ENCODE results near the gene TAS1R3.

TAS1R3 gene

DNA sequence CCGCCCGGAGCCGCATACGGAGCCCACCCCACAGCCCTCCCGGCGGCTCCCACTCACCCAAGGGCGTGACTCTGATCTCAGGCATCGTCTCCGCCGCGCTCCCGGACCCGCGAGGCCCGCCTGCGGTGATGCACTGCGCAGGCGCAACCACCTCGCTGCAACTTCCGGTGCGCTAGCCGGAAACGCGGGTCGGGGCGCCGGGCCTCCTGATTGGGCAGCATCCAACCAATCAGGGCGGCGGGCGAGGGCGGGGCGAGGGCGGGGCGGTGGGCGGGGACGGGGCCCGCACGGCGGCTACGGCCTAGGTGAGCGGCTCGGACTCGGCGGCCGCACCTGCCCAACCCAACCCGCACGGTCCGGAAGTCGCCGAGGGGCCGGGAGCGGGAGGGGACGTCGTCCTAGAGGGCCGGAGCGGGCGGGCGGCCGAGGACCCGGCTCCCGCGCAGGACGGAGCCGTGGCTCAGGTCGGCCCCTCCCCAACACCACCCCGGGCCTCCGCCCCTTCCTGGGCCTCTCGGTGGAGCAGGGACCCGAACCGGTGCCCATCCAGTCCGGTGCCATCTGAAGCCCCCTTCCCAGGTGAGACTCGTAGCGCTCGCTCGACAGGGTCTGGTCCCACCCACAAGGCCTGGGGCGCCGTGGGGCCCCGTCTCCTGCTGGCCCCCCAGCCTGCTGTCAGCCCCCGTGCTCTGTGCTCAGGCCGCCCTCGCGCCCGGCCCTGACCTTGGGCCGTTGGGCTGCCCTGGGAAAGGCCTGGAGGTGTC is 6.4 kb upstream of the TAS1R3 start, which contains the start of the genes CPTP and INTS11:
TSS of gene CPTP (plus strand) at position 279 of the 764 bp plus-strand sequence. CDS start 2,109 bp downstream, outside the sequence.
TSS of gene INTS11 (minus strand) at position 137 of the 764 bp plus-strand sequence. CDS start at position 85, 52 bp downstream.
- DNase-seq, result peak; percentile 92

DNA sequence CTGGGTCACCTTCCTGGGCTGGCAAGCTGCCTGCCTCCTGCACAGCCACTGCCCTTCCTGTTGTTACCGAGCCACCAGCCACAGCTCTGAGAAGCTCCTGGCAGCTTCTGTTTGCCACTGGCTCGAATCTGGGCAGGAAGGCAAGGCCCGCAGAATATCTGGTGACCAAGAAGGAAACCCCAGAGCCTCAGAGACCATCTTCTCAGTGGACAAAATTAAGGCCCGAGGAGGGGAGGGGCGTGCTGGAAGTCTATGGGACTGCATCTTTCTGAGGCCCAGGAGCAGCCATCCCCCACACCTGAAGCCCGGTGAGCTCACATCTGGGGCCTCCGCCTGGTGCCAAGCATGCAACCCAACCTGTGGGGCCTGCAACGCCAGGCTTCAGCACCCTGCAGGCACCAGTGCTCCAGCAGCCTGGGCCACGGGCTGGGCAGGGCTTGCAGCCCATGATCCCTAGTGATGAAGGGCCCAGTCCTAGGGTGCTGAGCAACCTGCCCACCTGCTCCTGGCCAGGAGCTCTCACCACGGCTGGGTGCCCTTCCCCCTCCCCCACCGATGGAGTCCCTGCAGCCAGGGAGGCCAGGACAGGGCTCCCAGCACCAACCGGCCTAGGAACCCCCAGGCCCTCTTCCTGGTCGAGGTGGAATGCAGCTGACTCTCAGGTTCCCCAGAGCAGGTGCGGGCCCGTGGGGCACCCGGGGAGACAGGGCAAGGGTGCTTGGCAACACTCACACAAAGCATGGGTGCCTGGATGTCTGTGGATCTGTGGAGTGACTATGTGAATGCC is 5.6 kb upstream of the TAS1R3 start:
- no peak for DNase-seq

DNA sequence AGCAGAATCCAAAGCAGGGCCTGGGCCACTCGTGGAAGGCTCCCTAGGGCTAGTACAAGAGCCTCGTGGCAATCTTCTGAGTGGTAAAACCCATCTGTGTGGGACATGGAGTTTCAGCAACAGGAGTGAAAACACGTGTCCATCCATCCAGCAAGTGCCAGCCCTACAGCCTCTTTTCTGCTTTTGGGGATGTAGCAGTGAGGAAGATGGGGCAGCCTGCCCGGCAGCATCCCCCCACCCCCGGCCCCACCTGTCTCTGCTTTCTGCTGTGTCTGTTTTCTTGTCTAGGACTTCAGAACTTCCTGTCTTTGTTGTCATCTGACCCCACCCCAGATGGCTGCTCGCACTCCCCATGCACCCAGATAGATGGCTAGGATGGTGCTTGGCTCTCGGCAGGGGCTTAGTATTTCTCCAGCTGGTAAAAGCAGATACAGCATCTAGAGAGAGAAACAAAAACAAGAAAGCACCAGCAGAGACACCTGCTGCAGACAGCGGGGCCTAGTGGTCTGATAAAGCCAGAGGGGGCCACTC is 4.9 kb upstream of the TAS1R3 start:
- no peak for DNase-seq

DNA sequence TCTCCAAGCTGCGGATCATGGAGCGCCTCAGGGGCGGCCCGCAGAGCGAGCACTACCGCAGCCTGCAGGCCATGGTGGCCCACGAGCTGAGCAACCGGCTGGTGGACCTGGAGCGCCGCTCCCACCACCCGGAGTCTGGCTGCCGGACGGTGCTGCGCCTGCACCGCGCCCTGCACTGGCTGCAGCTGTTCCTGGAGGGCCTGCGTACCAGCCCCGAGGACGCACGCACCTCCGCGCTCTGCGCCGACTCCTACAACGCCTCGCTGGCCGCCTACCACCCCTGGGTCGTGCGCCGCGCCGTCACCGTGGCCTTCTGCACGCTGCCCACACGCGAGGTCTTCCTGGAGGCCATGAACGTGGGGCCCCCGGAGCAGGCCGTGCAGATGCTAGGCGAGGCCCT is 3.8 kb upstream of the TAS1R3 start:
- DNase-seq, result no peak

DNA sequence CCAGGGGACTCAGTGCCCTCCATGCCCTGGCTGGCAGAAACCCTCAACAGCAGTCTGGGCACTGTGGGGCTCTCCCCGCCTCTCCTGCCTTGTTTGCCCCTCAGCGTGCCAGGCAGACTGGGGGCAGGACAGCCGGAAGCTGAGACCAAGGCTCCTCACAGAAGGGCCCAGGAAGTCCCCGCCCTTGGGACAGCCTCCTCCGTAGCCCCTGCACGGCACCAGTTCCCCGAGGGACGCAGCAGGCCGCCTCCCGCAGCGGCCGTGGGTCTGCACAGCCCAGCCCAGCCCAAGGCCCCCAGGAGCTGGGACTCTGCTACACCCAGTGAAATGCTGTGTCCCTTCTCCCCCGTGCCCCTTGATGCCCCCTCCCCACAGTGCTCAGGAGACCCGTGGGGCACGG is 2.8 kb upstream of the TAS1R3 start:
- no peak for DNase-seq

DNA sequence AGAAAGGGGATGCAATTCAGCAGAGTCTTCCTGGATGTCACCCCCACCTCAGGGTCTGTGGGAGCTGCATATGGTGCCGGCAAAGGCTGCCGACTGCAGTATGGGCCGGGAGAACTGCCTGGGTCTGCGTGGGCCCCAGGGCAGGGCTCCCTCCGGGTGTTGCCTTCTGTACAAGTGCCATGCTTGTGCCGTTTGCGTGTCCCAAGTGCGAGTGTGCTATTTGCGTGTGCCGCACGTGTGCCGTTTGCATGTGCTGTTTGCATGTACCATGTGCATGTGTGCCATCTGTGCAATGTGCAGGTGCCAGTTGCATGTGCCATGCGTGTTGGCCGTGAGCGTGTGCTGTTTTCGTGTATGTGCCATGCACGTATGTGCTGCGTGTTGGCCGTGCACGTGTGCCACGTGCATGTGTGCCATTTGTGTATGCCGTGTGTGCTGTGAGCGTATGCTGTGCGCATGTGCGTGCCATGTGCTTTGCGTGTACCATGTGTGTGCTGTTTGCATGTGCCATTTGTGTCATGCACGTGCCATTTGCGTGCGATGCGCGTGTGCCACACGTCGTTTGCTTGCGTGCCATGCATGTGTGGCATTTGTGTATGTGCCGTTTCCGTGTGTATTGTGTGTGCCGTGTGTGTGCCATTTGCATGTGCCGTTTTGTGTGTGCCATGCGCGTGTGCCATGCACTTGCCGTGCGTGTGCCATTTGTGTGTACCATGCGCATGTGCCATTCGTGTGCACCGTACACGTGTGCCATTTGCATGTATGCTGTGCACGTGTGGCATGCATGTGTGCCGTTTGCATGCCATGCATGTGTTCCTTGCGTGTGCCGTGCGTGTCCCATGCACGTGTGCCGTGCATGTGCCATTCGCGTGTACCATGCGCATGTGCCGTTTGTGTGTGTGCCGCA is 1.5 kb upstream of the TAS1R3 start:
- no peak for DNase-seq

DNA sequence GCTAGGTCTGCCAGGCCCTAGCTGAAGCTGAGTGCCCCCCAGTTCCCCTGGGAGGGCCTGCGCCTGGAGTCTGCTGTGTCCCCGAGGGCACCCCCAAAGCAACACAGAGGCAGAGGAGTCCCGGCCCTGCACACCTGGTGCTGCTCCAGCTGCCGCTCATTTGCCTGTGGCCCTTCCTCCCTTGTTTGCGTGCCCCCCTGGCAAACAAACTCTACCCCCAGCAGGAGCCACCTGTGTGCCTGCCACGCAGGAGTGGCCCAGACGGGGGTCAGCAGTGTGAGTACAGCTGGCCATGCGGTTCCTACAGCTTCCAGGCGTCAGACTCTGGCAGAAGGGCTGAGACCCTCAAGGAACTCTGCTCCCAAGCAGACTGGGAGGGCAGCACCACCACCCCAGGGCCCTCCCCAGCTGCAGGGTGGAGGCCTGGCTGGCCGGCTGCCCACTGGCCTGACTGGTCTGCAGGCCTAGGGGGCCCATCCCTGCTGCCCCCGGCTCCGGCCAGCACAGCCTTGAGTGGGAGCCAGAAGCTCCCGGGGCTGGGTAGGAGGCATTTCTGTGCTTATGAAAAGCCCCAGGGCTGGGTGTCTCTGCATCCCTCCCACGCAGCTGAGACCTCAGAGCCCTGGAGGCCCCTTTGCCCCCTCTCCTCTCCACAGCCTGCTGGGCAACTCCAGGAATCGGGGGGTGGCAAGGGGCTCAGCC is 563 bp upstream of the TAS1R3 start:
- no peak for DNase-seq

DNA sequence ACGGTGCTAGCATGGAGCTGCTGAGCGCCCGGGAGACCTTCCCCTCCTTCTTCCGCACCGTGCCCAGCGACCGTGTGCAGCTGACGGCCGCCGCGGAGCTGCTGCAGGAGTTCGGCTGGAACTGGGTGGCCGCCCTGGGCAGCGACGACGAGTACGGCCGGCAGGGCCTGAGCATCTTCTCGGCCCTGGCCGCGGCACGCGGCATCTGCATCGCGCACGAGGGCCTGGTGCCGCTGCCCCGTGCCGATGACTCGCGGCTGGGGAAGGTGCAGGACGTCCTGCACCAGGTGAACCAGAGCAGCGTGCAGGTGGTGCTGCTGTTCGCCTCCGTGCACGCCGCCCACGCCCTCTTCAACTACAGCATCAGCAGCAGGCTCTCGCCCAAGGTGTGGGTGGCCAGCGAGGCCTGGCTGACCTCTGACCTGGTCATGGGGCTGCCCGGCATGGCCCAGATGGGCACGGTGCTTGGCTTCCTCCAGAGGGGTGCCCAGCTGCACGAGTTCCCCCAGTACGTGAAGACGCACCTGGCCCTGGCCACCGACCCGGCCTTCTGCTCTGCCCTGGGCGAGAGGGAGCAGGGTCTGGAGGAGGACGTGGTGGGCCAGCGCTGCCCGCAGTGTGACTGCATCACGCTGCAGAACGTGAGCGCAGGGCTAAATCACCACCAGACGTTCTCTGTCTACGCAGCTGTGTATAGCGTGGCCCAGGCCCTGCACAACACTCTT is 1.1 kb downstream of the TAS1R3 start:
- DNase-seq, result no peak

DNA sequence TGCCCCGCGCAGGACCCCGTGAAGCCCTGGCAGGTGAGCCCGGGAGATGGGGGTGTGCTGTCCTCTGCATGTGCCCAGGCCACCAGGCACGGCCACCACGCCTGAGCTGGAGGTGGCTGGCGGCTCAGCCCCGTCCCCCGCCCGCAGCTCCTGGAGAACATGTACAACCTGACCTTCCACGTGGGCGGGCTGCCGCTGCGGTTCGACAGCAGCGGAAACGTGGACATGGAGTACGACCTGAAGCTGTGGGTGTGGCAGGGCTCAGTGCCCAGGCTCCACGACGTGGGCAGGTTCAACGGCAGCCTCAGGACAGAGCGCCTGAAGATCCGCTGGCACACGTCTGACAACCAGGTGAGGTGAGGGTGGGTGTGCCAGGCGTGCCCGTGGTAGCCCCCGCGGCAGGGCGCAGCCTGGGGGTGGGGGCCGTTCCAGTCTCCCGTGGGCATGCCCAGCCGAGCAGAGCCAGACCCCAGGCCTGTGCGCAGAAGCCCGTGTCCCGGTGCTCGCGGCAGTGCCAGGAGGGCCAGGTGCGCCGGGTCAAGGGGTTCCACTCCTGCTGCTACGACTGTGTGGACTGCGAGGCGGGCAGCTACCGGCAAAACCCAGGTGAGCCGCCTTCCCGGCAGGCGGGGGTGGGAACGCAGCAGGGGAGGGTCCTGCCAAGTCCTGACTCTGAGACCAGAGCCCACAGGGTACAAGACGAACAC is 1.8 kb downstream of the TAS1R3 start:
- DNase-seq, result no peak

DNA sequence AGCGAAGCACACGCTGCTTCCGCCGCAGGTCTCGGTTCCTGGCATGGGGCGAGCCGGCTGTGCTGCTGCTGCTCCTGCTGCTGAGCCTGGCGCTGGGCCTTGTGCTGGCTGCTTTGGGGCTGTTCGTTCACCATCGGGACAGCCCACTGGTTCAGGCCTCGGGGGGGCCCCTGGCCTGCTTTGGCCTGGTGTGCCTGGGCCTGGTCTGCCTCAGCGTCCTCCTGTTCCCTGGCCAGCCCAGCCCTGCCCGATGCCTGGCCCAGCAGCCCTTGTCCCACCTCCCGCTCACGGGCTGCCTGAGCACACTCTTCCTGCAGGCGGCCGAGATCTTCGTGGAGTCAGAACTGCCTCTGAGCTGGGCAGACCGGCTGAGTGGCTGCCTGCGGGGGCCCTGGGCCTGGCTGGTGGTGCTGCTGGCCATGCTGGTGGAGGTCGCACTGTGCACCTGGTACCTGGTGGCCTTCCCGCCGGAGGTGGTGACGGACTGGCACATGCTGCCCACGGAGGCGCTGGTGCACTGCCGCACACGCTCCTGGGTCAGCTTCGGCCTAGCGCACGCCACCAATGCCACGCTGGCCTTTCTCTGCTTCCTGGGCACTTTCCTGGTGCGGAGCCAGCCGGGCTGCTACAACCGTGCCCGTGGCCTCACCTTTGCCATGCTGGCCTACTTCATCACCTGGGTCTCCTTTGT is 2.6 kb downstream of the TAS1R3 start:
- no peak for DNase-seq

DNA sequence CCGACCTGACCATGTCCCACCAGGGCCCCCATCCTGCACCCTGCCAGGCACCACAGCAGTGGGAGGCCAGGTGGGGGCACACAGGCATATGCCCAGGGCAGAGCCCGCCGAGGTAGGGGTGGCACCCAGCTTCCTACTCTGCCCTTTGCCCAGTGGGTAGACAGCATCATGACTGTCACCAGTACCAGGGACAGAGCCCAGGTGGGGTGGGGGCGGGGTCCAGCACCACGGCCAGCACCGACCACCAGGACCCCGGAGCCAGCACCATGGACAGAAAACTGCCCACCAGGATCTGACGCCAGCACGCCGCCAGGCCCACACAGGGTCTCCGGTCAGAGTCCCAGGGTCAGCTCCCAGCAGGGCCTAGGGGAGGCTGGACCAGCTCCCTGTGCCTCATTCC is 3.8 kb downstream of the TAS1R3 start:
- no peak for DNase-seq

DNA sequence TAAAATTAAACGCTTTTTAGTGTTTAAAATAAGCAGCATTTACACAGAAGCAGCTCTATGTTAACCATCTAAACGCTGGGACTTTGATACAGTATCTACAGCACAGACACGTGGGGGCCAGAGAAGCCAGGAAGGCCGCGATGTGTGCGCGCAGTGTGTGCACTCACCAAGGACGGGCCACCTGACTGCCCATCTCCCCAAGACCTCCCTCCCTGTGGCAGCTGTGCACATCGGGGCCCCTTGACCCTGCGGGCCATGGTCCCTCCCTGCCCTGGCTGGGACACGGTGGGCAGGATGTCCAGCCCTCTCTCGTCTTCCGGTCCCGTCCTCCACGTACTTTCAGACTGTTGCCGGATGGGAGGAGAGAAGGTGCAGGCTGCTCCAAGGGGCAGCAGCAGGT is 4.2 kb downstream of the TAS1R3 start:
- DNase-seq, result no peak

DNA sequence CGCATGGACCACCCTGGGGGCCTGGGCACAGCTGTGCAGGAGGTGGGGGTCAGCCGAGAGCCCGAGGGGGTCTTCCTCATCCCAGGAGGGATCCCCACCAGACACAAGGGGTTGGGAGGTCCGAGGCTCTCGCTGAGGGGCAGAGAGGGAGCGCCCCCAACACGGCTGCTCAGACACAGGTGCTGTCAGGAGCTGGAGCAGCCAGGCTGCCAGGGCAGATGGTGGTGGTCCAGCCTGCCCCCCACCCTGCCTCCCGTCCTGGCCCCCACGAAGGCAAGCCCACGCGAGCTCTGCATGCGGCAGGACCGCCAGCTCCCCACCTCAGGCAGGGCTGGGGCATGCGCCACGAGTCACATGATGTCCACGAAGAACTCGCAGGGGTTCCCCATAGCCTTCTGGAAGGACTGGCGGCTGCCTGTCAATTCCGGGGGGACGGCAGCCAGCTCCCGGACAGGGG is 4.7 kb downstream of the TAS1R3 start:
- no peak for DNase-seq

DNA sequence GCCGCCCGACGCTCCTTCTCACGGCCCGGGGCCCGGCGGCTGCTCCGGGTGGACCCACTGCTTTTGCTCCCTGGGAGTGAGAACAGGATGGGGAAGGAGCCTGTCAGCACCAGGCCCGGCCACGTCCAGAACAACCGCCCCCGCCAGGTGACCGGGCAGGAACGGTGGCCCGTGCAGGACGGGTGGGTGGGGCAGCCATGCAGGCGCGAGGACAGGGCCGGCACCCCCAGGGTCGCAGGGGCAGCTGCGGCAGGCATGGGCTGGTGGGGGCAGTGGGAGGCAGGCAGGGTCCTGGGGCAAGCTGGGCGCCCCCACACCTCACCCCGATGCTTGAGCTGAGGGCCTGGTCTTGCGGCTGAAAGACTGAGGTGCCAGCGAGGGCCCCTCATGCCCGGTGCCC is 5.4 kb downstream of the TAS1R3 start:
- DNase-seq, result no peak

DNA sequence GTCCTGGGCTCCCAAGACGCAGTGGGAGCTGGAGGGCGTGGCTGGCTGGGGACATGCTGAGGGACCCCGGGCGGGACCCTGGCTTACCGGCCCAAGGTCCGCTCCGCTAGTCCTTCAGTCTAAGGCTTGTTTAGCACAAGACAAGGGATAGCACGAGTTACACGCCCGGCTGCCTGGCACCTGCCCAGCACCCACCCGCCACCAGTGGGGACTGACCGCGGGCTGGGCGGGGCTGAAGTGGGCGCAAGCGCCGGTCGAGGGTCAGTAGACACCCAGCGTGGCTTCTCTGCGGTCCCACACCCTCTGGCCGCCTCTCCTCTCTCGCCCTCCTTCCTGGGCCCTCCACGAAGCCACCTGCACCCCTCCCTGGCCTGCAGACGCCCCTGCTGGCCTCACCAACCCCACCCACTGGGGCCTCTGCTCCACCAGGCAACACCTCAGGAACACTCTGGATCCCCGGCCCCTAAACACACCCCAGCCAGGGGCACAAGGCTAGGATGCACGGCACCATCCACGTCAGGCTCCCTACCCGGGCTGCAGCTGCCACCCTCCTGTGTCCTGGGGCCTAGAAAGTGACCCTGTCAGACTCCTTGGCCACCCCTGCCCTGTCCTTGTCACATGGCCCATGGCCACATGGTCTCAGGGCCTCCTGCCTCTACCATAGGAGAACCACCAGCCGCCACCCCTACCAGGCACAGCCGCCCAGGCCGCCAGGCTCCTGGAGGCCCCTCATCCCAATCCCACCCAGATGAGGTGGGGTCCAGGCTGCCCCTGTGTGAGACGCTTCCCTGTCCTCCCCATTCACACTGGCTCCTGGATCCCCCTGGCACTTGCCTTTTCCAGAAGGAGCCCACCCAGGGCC is 6.1 kb downstream of the TAS1R3 start:
- DNase-seq, result no peak

DNA sequence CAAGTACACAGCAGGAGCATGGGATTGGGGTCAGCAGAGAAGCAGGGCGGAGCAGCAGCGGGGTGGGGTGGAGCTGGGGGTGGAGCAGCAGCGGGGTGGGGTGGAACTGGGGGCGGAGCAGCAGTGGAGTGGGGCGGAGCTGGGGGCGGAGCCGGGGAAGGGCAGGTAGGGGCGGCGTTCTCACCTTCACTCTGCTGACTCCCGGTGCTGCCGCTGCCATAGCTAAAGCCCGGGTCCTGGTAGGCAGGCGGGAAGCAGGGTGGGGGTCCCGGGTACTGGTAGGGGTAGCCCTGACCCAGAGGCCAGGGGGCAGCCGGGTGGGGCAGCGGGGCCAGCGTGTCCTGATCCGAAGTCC is 6.7 kb downstream of the TAS1R3 start:
- DNase-seq, result no peak

DNA sequence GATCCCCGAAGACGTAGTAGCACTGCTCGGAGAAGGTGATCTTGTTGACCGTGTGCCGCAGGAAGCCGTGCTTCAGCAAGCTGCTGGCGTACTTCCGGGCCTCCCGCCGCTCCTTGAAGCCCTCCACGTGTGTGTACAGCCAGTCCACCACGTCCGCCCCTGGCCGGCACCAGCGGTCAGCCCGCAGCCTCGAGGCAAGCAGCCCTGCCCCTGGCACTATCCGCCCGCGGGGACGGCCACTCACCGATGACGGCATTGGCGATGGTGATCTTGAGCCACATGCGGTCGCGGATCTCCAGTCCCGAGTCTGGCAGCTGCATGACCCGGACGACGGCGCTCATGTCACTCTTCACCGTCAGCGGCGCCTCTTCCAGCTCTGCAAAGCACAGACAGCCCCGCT is 7.2 kb downstream of the TAS1R3 start:
- DNase-seq, result no peak

DNA sequence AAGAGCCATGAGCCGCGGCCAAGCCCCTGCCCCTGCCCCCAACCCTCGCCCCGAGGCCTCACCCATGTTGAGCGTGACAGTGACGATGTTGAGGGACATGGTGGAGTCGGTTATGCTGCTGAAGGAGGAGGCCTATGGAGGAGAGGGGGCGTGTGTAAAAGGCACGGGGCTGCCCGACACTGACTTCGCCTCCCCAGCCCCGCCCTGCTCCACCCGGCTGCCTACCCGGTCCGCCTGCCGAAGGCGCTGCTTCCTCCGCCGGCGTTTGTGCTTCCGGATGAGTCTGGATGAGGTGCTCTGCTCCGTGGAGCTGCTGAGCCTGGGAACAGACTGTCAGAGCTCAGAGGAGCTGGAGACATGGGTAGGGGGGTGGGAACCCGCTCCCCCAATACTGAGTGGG is 9.1 kb downstream of the TAS1R3 start:
- no peak for DNase-seq
